Stimulated activated CD4-positive, alpha-beta T cell treated with anti-CD3 and anti-CD28 coated beads, Interleukin-12 subunit alpha, Interleukin-12 subunit beta, amount 100 ng/mL, for 4 hours (primary cell): ENCODE results near the gene FBN3.

Source experiments
- DNase-seq: peaks from one replicate; pipeline ENCODE4 v3.0.0-alpha.2; 2020

FBN3 gene

DNA sequence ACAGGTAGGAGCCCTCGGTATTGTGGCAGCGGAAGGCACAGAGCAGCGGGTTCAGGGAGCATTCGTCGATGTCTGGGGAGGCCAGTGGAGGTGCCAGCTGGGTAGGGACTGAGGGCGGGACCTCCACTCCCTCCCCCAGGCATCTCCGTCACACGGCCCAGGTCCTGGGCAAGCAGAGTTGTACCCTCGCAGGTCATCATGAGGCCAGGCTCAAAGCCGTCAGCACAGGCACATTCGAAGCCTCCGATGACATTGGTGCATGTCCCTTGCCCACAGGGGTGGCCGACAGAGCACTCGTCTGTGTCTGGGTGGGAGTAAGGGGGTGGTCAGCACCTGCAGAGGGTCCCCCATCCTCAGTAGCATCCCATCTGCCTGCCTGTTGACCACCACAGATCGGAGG, 61.5 kb downstream of the FBN3 start:
- DNase-seq, result no peak

DNA sequence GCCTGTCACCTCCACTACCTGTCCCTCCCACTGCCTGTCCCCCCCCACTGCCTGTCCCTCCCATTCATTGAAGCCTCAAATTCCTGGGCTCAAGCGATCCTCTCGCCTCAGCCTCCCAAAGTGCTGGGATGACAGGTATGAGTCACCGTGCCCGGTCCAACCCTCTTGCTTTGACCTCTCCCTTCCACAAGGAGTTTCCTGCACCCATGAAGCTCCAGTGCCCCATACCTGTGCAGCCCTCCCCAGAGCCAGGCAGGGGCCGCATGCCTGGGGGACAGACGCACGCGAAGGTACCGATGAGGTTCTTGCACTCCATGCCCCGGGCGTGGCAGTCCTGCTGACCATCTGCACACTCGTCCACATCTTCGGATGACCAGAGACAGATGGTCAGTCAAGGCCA, 62.5 kb downstream of the FBN3 start:
- no peak for DNase-seq

DNA sequence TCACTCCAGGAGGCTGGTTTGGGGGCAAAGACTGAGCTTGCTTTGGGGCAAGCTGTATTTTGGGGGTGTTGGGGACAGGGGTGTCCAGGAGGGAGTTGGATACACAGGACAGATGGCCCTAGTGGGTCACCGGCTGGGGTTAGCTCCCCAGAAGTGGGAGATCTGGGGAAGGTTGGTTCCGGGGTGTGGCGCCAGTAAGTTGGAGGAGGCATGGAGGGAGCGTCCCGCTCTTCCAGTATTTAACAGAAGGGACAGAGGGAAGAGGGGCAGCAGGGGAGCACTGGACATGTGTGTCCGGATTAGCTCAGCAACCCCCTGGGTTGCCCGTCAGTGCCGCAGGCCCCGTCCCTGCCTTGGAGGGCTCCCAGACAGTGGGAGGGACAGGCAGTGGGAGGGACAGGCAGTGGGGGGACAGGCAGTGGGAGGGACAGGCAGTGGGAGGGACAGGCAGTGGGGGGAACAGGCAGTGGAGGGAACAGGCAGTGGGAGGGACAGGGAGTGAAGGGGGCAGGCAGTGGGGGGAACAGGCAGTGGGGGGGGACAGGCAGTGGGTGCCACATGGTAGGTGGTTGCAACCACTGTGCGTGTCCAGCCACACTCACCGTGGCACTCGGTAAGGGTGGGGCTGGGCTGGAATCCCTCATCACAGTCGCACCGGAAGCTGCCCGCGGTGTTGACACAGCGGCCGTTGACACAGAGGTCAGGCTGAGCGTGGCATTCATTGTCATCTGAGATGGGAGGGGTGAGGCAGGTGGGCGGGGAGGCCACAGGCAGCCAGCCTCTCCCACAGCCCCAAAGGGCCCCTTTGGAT, 63.6 kb downstream of the FBN3 start:
- no peak for DNase-seq

DNA sequence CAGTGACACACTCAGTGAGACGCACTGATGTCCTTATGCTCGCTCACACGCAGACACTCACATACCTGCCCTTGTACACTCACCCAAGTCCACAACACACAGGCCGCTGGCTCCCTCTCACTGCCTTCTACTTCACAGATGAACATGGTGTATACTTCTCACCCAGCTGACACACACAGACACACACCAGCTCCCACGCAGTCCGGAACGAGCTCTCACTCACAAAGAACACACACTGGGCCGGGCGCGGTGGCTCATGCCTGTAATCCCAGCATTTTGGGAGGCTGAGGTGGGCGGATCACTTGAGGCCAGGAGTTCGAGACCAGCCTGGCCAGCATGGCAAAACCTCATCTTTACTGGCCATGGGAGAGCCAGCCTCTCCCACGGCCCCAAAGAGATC, 65.2 kb downstream of the FBN3 start:
- no peak for DNase-seq

DNA sequence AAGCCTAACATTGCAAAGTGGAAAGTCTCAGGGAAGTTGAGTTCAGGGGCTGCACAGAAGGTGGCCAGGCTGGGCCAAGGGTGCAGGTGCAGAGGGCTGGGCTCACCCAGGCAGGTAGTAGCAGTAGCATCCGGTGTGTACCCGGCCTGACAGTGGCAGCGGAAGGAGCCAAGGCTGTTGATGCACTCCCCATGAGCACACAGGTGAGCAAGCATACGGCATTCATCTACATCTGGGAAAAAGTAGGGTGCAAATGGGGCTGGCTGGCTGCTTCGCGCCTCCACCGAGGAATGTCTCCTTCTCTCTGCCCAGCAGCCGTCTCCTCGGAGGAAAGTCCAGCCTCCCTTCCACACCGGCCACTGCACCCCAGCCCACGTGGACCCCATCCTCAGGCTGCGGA, 66.3 kb downstream of the FBN3 start:
- DNase-seq, result no peak

DNA sequence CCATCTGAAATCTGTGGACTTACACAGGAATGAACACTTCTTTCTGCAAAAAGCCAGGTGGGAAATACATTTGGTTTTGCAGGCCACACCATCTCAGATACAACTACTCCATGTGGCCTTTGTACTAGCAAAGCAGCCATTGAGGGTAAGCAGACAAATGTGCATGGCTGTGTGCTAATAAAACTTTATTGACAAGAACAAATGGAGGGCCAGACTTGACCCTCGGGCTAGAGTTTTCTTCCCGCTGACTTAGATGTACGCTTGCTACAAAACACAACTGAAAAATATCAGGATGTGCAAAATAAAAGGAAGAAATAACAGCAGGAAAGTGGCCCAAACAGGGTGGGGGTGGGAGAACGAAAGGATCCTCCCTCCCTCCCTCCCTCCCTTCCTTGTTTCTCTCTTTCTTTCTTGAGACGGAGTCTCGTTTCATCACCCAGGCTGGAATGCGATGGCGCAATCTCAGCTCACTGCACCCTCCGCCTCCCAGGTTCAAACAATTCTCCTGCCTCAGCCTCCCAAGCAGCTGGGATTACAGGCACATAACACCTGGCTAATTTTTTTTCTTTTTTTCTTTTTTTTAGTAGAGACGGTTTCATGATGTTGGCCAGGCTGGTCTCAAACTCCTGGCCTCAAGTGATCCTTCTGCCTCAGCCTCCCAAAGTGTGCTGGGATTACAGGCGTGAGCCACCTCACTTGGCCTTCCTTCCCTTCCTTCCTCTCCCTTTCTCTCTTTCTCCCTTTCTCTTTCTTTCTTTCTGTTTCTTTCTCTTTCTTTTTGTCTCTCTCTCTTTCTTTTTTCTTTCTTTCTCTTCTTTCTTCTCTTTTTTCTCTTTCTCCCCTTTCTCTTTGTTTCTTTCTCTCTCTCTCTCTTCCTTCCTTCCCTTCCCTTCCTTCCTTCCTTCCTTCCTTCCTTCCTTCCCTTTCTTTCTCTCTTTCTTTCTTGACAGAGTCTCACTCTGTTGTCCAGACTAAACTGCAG, 67.5 kb downstream of the FBN3 start:
- DNase-seq, result no peak

DNA sequence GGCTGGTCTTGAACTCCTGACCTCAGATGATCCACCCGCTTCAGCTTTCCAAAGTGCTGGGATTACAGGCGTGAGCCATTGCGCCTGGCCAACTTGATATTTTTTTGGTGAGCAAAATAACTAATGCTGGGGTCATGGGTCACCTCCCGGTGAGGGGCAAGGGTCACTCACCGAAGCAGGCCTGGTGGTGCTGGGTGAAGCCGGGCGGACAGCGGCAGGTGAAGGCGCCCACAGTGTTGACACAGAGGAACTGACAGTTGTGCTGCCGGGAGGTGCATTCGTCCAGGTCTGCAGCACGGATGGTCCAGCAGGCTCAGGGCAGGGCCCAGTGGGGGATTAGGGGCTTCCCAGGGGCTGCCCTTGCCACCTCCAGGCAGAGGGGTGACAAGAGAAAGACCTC, 68.6 kb downstream of the FBN3 start:
- DNase-seq, result no peak

DNA sequence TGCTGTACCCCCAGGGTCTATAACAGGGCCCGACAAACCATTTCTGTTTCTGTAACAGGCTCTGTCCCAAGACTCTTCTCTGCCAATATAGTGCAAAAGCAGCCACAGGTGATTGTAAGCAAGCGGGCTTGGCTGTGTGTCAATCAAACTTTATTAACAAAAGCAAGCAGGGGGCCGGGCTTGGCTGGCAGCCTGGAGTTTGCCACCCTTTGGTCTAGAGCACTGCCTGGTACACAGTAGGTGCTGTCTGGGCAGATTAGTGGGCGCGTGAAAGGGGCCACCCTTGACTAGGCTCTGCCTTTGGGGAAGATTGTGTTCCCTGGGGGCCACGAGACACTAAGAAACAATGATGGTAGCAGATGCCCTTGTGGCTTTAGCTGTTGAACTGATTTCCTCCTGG, 69.4 kb downstream of the FBN3 start:
- DNase-seq, result no peak

DNA sequence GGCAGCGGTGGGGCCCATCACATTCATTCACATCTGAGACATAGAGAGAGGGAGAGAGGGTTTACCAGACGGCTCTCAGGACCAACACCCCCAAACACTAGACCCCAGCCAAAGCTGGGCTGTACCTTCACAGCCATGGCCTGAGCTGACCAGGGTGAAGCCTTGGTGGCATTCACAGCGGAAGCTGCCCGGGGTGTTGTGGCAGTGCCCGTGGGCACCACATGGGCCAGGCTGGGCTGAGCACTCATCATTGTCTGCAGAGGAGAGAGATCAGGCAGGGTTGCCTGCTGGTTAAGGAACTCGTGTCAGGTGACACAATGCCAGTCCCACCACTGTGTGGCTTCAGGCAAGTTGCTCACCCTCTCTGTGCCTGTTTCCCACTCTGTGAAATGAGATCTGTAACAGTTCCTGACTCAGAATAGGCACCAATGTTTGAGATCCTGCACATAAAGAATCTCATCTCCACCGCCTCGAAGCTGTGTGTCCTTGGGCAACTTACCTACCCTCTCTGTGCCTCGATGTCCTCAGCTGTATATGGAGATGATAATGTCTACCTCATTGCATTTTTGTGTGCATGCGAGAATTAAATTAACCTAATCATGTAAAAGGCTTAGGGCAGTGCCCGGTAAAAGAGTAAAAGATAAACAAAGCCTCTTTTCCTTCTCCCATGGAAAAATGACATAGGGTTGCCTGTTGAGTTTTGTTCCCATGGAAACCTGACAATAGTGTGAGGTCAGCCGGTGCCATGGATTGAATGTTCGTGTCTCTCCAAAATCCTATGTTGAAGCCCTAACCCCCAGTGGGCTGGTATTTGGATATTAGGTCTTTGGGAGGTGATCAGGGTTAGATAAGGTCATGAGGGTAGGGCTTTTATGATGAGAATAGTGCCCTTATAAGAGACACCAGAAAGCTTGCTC, 74.0 kb downstream of the FBN3 start:
- DNase-seq, result no peak

DNA sequence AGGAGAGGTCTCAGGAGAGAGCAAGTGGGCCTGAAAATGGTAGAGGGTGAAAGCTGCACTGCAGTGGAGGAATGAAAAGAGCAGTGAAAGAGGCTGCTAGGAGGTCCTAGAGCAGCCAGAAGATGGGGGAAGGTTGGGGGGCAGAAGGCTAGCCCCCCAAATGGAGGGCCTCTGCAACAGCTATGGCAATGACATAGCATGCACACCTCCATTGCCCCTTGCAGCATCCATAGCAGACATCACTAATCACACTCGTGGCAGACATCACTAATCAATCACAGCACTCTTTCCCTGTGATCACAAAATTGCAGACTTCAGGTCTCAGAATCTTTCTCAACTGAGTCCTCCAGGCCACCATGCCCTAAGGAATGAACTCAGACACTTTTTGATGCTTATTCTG, 74.9 kb downstream of the FBN3 start:
- no peak for DNase-seq

DNA sequence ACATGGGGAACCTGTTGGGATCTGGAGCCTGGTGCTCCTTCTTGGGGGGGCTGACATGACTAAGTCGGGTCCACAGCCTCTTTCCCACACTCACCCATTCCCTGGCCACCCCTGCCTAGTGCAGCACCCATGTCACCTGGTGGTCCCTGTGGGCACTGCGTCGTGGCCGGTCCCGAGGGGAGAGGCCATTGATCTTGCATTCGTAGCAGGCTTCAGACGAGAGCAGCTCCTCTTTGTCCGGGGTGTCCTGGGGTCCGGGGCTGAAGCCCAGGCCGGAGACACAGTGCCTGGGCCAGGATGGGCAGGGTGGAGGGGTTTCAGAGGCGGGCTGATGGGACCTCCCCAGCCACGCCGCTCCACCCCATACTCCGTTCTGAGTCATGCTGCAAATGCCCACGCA, 77.5 kb downstream of the FBN3 start:
- DNase-seq, result no peak

DNA sequence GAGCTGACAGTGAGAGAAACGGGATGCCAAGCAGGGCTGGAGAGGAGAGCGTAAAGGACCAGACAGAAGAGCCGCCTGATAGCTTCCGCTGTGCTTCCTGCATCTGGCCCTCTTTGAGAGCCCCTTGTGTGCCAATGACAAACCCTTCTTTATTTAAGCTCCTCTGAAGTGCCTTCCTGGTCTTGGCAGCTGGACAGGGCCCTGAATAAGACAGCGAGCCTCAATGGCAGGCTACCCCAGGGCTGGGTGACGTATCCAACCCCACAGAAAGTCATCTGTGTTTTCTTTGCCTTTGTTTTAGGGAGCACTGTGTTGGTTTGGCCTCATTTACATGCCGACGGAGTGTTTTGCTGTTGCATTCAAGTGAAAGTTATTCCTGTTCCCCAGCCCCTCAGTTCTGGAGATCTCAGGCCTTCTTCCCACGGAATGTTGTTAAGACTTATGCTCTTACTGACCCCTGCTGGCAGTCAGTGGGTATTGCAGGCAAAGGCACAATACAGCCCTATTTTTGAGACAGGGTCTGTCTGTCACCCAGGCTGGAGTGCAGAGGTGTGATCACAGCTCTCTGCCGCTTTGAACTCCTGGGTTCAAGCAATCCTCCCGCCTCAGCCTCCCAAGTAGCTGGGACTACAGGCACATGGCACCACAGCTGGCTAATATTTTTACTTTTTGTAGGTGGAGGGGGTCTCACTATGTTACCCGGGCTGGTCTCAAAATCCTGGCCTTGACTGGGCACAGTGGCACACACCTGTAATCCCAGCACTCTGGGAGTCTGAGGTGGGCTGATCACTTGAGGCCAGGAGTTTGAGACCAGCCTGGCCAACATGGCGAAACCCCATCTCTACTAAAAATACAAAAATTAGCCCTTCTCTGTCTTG, 80.1 kb downstream of the FBN3 start:
- DNase-seq, result no peak

DNA sequence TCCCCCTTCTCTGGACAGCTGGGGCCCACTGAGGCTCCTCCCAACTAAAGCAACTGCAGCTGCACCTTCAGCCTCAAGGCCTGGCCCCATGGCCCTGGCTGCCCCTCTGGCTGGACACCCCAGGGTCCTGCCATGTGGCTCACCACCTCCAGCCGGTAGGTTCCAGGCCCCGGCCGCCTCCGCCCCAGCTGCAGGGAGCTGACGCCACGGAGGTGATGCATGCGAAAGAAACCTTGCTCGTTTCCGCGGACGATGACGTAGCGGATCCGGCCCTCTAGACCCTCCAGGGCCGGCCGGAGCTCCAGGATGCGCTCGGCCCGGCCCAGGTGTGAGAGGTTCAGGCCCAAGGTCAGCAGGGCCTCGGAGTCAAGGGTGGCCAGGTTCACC, 83.5 kb downstream of the FBN3 start:
- DNase-seq, result no peak

DNA sequence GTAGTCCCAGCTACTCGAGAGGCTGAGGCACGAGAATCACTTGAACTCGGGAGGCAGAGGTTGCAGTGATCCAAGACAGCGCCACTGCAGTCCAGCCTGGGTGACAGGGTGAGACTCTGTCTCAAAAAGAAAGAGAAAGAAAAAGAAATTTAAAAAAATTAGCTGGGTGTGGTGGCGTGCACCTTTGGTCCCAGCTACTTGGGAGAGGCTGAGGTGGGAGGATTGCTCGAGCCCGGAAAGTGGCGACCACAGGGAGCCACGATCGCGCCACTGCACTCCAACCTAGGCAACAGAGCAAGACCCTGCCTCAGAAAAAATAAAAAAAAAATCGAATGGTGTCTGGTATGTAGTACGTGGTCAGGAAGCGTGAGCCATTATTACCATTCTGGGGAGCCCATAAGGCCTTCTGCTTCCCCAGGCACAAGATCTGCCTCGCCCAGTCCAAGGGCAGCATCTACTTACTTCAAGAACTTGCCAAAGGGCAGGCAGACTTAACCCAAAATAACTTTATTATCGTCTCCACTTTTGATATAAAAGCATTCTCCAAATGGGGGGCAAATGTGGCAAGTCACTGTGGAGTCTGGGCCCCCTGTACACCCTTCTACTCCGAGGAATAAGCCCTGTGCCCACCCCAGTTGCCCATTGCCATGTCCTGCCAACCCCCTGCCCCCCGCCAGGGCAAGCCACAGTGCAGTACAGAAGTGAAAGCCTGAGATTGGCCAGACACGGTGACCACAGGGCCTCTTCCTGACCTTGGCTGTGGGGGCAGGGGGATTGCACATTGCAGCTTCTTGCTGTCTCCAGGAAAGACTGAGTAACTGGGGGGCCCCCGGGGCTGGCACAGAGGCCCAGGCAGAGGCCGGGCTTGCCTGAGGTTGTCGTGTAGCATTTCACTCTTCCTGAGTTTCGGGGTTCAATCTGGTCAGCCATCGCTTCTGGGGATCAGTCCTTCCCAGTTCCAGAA, 84.2 kb downstream of the FBN3 start:
- no peak for DNase-seq

DNA sequence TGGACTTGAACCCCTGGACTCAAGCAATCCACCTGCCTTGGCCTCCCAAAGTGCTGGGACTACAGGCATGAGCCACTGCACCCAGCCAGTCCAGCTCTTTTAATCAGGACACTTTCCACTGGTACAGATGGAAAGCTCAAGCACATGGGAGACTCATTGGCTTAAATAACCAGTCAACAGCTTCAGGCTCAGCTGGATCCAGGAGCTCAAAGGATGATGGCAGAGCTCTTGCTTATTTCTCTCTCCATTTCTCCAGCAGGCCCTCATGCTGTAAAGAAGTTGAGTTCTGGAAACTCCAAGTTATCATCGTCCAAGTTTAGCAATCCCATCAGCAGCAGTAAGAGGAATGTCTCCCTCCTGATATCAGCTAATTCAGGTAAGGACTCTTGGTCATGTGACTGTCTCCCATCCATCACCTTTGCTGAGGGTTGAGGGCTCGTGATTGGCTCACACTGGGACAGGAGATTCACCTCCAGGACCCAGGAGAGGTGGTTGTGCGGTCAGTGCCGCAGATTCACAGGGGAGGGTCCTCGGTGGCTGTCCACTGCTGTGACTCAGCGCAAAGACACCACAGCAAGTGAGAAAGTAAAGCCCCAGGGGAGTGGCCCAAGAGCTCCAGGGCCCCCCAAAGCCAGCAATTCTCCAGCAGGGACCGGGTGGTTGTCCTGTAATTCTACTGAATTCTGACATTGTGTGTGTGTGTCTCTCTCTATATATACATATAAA, 91.7 kb downstream of the FBN3 start:
- DNase-seq, result no peak

DNA sequence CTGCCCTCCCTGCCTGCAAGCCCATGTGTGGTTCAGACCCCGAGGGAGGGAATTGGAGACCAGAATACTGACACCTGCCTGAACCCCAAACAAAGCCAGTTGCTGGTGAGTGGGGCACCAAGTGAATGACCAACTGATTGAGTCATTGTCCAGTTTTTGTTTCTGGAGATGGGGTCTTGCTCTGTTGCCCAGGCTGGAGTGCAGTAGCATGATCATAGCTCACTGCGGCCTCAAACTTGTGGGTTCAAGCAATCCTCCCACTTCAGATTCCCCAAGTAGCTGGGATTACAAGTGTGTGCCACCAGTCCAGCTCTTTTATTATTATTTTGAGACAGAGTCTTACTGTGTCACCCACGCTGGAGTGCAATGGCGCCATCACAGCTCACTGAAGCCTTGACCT, 92.9 kb downstream of the FBN3 start:
- no peak for DNase-seq

DNA sequence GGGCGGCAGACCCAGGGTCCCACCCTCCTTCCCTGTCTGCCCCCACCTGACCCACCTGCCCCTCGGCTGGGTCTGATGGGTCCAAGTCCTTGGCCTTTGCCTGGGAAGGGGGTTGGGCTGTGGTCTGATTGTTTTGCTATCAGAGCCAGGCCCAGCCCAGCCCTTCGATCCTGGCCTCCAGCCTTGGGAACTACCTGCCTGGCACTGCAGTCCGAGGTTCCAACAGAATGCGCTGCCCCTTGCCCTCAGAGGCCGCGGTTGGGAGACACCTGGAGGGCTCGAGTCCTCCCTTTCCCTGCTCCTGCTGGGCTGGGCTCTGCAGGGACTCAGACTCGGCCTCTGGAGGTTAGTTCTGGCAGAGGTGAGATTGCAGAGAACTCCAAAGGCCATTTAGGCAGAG, 95.2 kb downstream of the FBN3 start:
- DNase-seq, result no peak

DNA sequence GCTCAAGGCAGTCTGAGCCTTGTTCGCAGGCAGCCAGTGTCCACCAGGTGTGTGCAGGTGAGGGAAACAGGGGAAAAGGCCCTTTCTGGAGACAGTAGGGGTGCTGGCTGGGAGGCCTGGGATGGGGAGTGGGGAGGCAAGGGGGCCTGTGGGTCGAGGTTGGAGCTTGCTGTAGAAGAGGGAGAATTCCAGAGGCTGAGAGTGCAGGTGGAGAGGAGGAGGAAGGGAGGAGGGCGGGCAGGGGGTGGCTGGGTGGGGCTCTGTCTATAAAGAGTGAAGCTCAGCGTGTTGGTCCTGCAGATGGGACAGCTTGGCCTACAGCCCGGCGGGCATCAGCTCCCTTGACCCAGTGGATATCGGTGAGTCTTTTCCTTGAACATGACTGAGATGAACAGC, 96.9 kb downstream of the FBN3 start, which contains the start of gene CCL25:
Gene CCL25 (plus strand): TSS at position 297 of the 396 bp plus-strand sequence. CDS start 290 bp downstream, outside the sequence.
- DNase-seq, result no peak

DNA sequence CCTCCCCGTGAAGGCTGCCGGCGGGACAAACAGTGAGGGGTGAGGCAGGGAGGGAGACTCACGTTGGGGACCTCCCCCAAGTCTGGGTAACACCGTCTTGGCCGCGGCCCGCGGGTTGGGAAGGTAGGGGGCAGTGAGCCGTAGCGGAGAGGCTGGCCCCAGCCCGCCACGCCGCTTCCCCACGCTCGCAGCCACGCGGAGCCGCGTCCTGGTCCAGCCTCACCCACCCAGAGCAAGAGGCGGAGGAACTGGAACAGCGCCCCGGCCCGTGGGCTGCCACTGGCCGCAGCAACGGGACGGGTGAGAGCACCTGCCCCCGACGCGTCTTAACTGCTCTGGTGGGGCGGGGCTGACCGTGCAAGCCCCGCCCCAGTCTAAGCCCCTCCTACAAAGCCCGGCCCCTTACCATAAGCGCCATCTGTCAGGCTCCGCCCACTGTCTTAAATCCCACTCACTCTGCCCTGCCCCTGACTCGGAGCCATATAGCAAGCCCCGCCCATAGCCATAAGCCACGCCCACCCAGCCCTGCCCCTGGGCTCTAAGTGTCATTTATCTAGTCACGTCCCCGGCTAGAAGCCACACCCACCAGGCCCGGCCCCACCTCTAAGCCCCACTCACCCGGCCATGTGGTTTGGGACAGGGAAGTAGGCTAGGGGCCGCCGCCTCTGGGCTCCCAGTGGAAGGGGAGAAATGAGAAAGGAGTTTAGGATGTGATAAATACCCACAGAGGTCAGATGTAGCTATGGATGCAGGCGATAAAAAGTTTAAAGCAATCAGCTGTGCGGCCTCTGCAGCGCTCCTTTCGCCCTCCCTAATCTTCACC, 98.9 kb downstream of the FBN3 start:
- DNase-seq, result peak; percentile 89
